ENCODE results near the gene RNF13. TPM values are rescaled to one million over a fixed set of nuclear protein-coding genes. Genes with fewer than 3 reads are reported as not detected.
"Not testable (repeated sequence)": the region's sequence is repeated elsewhere in the genome, so short reads cannot be mapped to it uniquely, and the experiment has no call there.

Gene RNF13
- total RNA-seq, 2 donors from 2014 or later: 30.6 to 48.0 TPM

GRCh38 chr3:149941946-149942345 is 128.9 kb downstream of the RNF13 start:
- H3K36me3 Mint-ChIP-seq: peaks cover 7% of the 10 kb centered on the region
- H3K9me3 Mint-ChIP-seq: no peaks in the 10 kb centered on the region
- no peak for ATAC-seq

GRCh38 chr3:149942409-149942808 is 129.4 kb downstream of the RNF13 start:
- no peaks in the 10 kb centered on the region for H3K9me3 Mint-ChIP-seq
- DNase-seq (ENCODE audit: low spot score): no peak
- no peak overlapping the region for H3K27ac Mint-ChIP-seq
- ATAC-seq: no peak
- peaks cover 7% of the 10 kb centered on the region for H3K36me3 Mint-ChIP-seq
- no peak overlapping the region for H3K4me3 Mint-ChIP-seq
- H3K27me3 Mint-ChIP-seq: no peaks in the 10 kb centered on the region
- H3K4me1 Mint-ChIP-seq (ENCODE audit: low read depth in 2 of 2): peaks cover 12 to 14% of the 10 kb centered on the region in 2 donors

More at GRCh38 chr3:149941946-149942345, 128.9 kb downstream of the RNF13 start:
- no peak overlapping the region for H3K27ac Mint-ChIP-seq
- no peak for DNase-seq (ENCODE audit: low spot score)
- no peaks in the 10 kb centered on the region for H3K27me3 Mint-ChIP-seq
- H3K4me1 Mint-ChIP-seq (ENCODE audit: low read depth in 2 of 2): peaks cover 11% of the 10 kb centered on the region in 2 donors
- no peak overlapping the region for H3K4me3 Mint-ChIP-seq

- H3K4me1 Mint-ChIP-seq (ENCODE audit: low read depth in 2 of 2): peaks cover 12 to 14% of the 10 kb centered on the region in 2 donors
- H3K9me3 Mint-ChIP-seq; H3K27ac Mint-ChIP-seq; H3K27me3 Mint-ChIP-seq; H3K36me3 Mint-ChIP-seq; ATAC-seq; H3K4me3 Mint-ChIP-seq; DNase-seq (ENCODE audit: low spot score): not testable (repeated sequence)
Measured at GRCh38 chr3:149943966-149944365, 131.0 kb downstream of the RNF13 start.

- Mint-ChIP-seq H3K4me3 (no peak overlapping the region), H3K9me3 (no peaks in the 10 kb centered on the region)
Measured at GRCh38 chr3:149947231-149947630, 134.2 kb downstream of the RNF13 start.

GRCh38 chr3:149949181-149949580 is 136.2 kb downstream of the RNF13 start:
- Mint-ChIP-seq H3K27ac (no peak overlapping the region), H3K4me1 (ENCODE audit: low read depth in 2 of 2) (peaks cover 17 to 20% of the 10 kb centered on the region in 2 donors), H3K4me3 (no peak overlapping the region), H3K9me3 (no peaks in the 10 kb centered on the region), H3K27me3 (no peaks in the 10 kb centered on the region), H3K36me3 (no peaks in the 10 kb centered on the region)
- ATAC-seq: no peak
- no peak for DNase-seq (ENCODE audit: low spot score)

More at GRCh38 chr3:149947231-149947630, 134.2 kb downstream of the RNF13 start:
- H3K27ac Mint-ChIP-seq: no peak overlapping the region
- peaks cover 19 to 22% of the 10 kb centered on the region in 2 donors for H3K4me1 Mint-ChIP-seq (ENCODE audit: low read depth in 2 of 2)
- H3K36me3 Mint-ChIP-seq: peaks cover 3% of the 10 kb centered on the region
- no peak for DNase-seq (ENCODE audit: low spot score)
- ATAC-seq: no peak
- H3K27me3 Mint-ChIP-seq: no peaks in the 10 kb centered on the region

GRCh38 chr3:149954812-149955211 is 141.8 kb downstream of the RNF13 start:
- H3K4me3 Mint-ChIP-seq: no peak overlapping the region
- no peak overlapping the region for H3K27ac Mint-ChIP-seq

GRCh38 chr3:149955449-149955848 is 142.4 kb downstream of the RNF13 start:
- Mint-ChIP-seq H3K36me3 (peaks cover under 1% of the 10 kb centered on the region), H3K4me3 (no peak overlapping the region), H3K9me3 (no peaks in the 10 kb centered on the region), H3K4me1 (ENCODE audit: low read depth in 2 of 2) (peaks cover 20 to 28% of the 10 kb centered on the region in 2 donors), H3K27me3 (no peaks in the 10 kb centered on the region), H3K27ac (peak overlapping the region in 1 of 2 donors; percentile 40)
- DNase-seq (ENCODE audit: low spot score) (no peak), ATAC-seq (no peak)

More at GRCh38 chr3:149954812-149955211, 141.8 kb downstream of the RNF13 start:
- no peaks in the 10 kb centered on the region for H3K9me3 Mint-ChIP-seq
- no peak for DNase-seq (ENCODE audit: low spot score)
- H3K4me1 Mint-ChIP-seq (ENCODE audit: low read depth in 2 of 2): peaks cover 24 to 31% of the 10 kb centered on the region in 2 donors
- H3K27me3 Mint-ChIP-seq: no peaks in the 10 kb centered on the region
- H3K36me3 Mint-ChIP-seq: no peaks in the 10 kb centered on the region
- ATAC-seq: no peak

- Mint-ChIP-seq H3K27ac (no peak overlapping the region), H3K4me1 (ENCODE audit: low read depth in 2 of 2) (peaks cover 17 to 24% of the 10 kb centered on the region in 2 donors), H3K4me3 (no peak overlapping the region), H3K9me3 (no peaks in the 10 kb centered on the region), H3K36me3 (peaks cover 4% of the 10 kb centered on the region), H3K27me3 (no peaks in the 10 kb centered on the region)
- ATAC-seq (no peak), DNase-seq (ENCODE audit: low spot score) (no peak)
Measured at GRCh38 chr3:149957361-149958125, 144.5 kb downstream of the RNF13 start.

GRCh38 chr3:149958171-149958796 is 145.3 kb downstream of the RNF13 start:
- no peak for DNase-seq (ENCODE audit: low spot score)
- Mint-ChIP-seq H3K4me3 (no peak overlapping the region), H3K36me3 (peaks cover 4% of the 10 kb centered on the region), H3K4me1 (ENCODE audit: low read depth in 2 of 2) (peaks cover 17 to 24% of the 10 kb centered on the region in 2 donors), H3K9me3 (no peaks in the 10 kb centered on the region), H3K27me3 (no peaks in the 10 kb centered on the region), H3K27ac (no peak overlapping the region)
- peak in 1 of 2 donors; percentile 53 for ATAC-seq

- H3K36me3 Mint-ChIP-seq: peaks cover 4% of the 10 kb centered on the region
- H3K9me3 Mint-ChIP-seq: no peaks in the 10 kb centered on the region
- H3K4me1 Mint-ChIP-seq (ENCODE audit: low read depth in 2 of 2): peaks cover 13 to 19% of the 10 kb centered on the region in 2 donors
- no peak overlapping the region for H3K4me3 Mint-ChIP-seq
- DNase-seq (ENCODE audit: low spot score) (no peak), ATAC-seq (no peak)
- no peak overlapping the region for H3K27ac Mint-ChIP-seq
- H3K27me3 Mint-ChIP-seq: no peaks in the 10 kb centered on the region
Measured at GRCh38 chr3:149959443-149959842, 146.4 kb downstream of the RNF13 start.

- no peak overlapping the region for H3K4me3 Mint-ChIP-seq
Measured at GRCh38 chr3:149963485-149963884, 150.5 kb downstream of the RNF13 start.

GRCh38 chr3:149964291-149964690 is 151.3 kb downstream of the RNF13 start:
- no peak overlapping the region for H3K4me3 Mint-ChIP-seq

More at GRCh38 chr3:149963485-149963884, 150.5 kb downstream of the RNF13 start:
- Mint-ChIP-seq H3K4me1 (ENCODE audit: low read depth in 2 of 2) (peaks cover under 1% of the 10 kb centered on the region in 2 donors), H3K27me3 (no peaks in the 10 kb centered on the region), H3K9me3 (no peaks in the 10 kb centered on the region), H3K36me3 (peaks cover 4% of the 10 kb centered on the region), H3K27ac (no peak overlapping the region)
- ATAC-seq (no peak), DNase-seq (ENCODE audit: low spot score) (no peak)

GRCh38 chr3:149965278-149965677 is 152.3 kb downstream of the RNF13 start:
- Mint-ChIP-seq H3K4me1 (ENCODE audit: low read depth in 2 of 2) (peaks cover 8 to 10% of the 10 kb centered on the region in 2 donors), H3K27ac (no peak overlapping the region), H3K9me3 (no peaks in the 10 kb centered on the region), H3K27me3 (peaks cover 3 to 13% of the 10 kb centered on the region in 2 donors), H3K4me3 (no peak overlapping the region), H3K36me3 (peaks cover 4% of the 10 kb centered on the region)
- ATAC-seq: no peak
- no peak for DNase-seq (ENCODE audit: low spot score)

More at GRCh38 chr3:149964291-149964690, 151.3 kb downstream of the RNF13 start:
- Mint-ChIP-seq H3K27ac (no peak overlapping the region), H3K9me3 (no peaks in the 10 kb centered on the region), H3K27me3 (peaks cover 3 to 7% of the 10 kb centered on the region in 2 donors), H3K36me3 (peaks cover 4% of the 10 kb centered on the region), H3K4me1 (ENCODE audit: low read depth in 2 of 2) (peaks cover 3 to 5% of the 10 kb centered on the region in 2 donors)
- no peak for ATAC-seq
- DNase-seq (ENCODE audit: low spot score): no peak

GRCh38 chr3:149967086-149967685 is 154.2 kb downstream of the RNF13 start:
- H3K4me1 Mint-ChIP-seq (ENCODE audit: low read depth in 2 of 2): peaks cover 16% of the 10 kb centered on the region in 2 donors
- no peak overlapping the region for H3K27ac Mint-ChIP-seq
- H3K9me3 Mint-ChIP-seq: no peaks in the 10 kb centered on the region
- peaks cover 12 to 22% of the 10 kb centered on the region in 2 donors for H3K27me3 Mint-ChIP-seq
- no peak for DNase-seq (ENCODE audit: low spot score)
- H3K36me3 Mint-ChIP-seq: no peaks in the 10 kb centered on the region
- no peak for ATAC-seq
- no peak overlapping the region for H3K4me3 Mint-ChIP-seq

All from natural killer cell treated with Interleukin-12 subunit alpha and Interleukin-12 subunit beta and Interleukin-15 and Interleukin-18, amount 100 ng/mL, for 72 hours (primary cell).